Lung (tissue), 12 donors: ENCODE data around the gene ANO8. TPM values are rescaled to one million over a fixed set of nuclear protein-coding genes. Genes with fewer than 3 reads are reported as not detected.

Experiments used
- ATAC-seq: fragments of 200-7000 bp; cut with Tn5 transposase; one replicate; pipeline ENCODE4 v1.9.1; 2020; ENCODE audit warnings: moderate number of reproducible peaks; ENCODE audit not compliant: insufficient read depth, low FRiP score
- DNase-seq, 3 donors: peaks; one replicate each; pipeline ENCODE4 v3.0.0-alpha.2; 2013 to 2017
- H3K27ac ChIP-seq, 2 donors: one replicate each; pipeline ENCODE4 v1.5.1; 2013; ENCODE audit warnings: mild to moderate bottlenecking in 2 of 2, moderate library complexity in 2 of 2, control low read depth in 1 of 2, inconsistent platforms in 1 of 2, low read depth in 1 of 2, low read length in 1 of 2
- H3K27me3 ChIP-seq, 3 donors: one replicate each; pipeline ENCODE4 v1.5.1; 2013; ENCODE audit warnings: low read length in 2 of 3; ENCODE audit not compliant: control insufficient read depth in 3 of 3, insufficient read depth in 3 of 3
- H3K36me3 ChIP-seq, 4 donors: one replicate each; pipeline ENCODE4 v1.5.1; 2013; ENCODE audit warnings: low read length in 4 of 4, mild to moderate bottlenecking in 1 of 4, moderate library complexity in 1 of 4; ENCODE audit not compliant: control insufficient read depth in 4 of 4, insufficient read depth in 4 of 4
- H3K4me1 ChIP-seq, 5 donors: one replicate each; pipeline ENCODE4 v1.5.1; 2013; ENCODE audit warnings: low read length in 5 of 5, mild to moderate bottlenecking in 2 of 5, moderate library complexity in 1 of 5; ENCODE audit not compliant: control insufficient read depth in 5 of 5, insufficient read depth in 5 of 5
- H3K4me3 ChIP-seq: one replicate; pipeline ENCODE4 v1.5.1; 2013; ENCODE audit warnings: mild to moderate bottlenecking, control low read depth, moderate library complexity
- H3K9ac ChIP-seq, 2 donors: one replicate each; pipeline ENCODE4 v1.5.1; 2013; ENCODE audit warnings: low read length in 2 of 2, control low read depth in 1 of 2; ENCODE audit not compliant: insufficient read depth in 1 of 2
- H3K9me3 ChIP-seq, 4 donors: one replicate each; pipeline ENCODE4 v1.5.1; 2013; ENCODE audit warnings: low read length in 3 of 4, mild to moderate bottlenecking in 1 of 4, moderate library complexity in 1 of 4; ENCODE audit not compliant: control insufficient read depth in 4 of 4, insufficient read depth in 3 of 4
- CTCF ChIP-seq: IDR thresholded peaks from 2 replicates; pipeline ENCODE4 v1.5.1; 2012; ENCODE audit warnings: mild to moderate bottlenecking; ENCODE audit errors: control extremely low read depth, extremely low read depth
- WGBS, 2 donors: extraction: QIAGEN DNeasy Blood & Tissue Kit; methylation state at CpG; one replicate each; pipeline ENCODE4 v1.1.7; 2013; 5-methylcytosine and 5-hydroxymethylcytosine counted together
- polyA plus RNA-seq, 2 donors: library from polyadenylated mRNA; stranded (reverse); fragments of 200-250 nt; gene quantifications; one replicate each; pipeline ENCODE4 v1.2.1, GENCODE V29; 2013
- total RNA-seq, 2 donors: library from RNA; depleted of rRNA in 1 of 2; stranded (reverse); fragments of >200 nt in 1 of 2; gene quantifications; one replicate each; pipeline ENCODE4 v1.2.1, GENCODE V29; 2014 to 2021
- donor health status: control.
- donor health status: control.
- donor health status: Bipolar disorder and iron deficiency.
- donor health status: healthy.
- donor health status: DM: yes; HTN: yes; CAD: no.

Gene ANO8
- total and polyA plus RNA-seq, 4 donors, result 7.1 to 22.5 (median 8.0) TPM

GRCh38 chr19:17293605-17294004 lies 41.0 kb downstream of the ANO8 start:
- peaks cover 0 to 6% (median 0%) of the 10 kb centered on the region in 5 donors for H3K4me1 ChIP-seq
- no peak overlapping the region for H3K27ac ChIP-seq
- DNase-seq (no peak), ATAC-seq (no peak)
- no peak for TF ChIP-seq CTCF
- H3K9ac ChIP-seq, result no peak overlapping the region
- H3K36me3 ChIP-seq, result peaks cover 0 to 8% (median 2%) of the 10 kb centered on the region in 4 donors
- H3K27me3 ChIP-seq, result no peaks in the 10 kb centered on the region
- no peak overlapping the region for H3K4me3 ChIP-seq
- H3K9me3 ChIP-seq, result peaks cover 0 to 3% (median 0%) of the 10 kb centered on the region in 4 donors
- WGBS, 2 donors, result 93 to 95% methylated on average over 14 of the region's 14 CpGs

DNA sequence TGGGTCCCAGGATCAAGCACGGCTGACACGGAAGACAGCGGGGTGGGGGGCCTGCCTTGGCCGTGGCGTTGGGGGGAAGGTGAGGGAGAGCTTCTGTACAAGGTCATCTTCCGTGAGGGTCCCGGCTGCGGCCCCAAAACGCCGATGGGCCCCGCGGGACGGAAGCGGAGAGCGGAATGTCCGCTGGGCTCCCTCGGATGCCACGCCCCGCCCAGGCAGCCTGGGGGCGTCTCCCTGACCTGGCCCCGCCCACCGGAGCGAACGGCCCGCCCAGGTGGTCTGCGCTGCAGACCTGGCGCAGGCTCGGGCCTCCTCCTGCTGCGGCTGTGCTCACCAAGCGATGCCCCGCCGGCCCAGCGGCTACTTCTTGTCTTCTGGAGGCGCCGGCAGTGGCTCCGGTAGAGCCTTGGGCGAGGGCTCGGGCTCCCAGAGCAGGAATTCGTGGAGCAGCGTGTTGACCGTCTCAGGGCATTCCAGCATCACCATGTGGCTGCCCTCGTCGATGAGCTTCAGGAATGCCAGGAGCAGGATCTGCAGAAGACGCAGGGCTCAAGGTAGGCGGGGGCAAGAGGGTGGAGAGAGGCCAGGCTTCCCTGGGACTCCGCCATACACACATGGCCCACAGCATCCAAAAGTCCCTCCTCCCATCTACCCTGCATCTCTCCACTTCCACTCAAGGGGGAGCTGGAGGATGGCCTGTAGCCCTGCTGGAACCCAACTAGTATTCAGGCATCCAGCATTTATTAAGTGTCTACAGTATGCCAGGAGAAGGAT lies 42.2 kb downstream of the ANO8 start:
- Histone ChIP-seq H3K9me3 (no peaks in the 10 kb centered on the region), H3K27me3 (no peaks in the 10 kb centered on the region), H3K36me3 (peaks cover 0 to 4% (median 0%) of the 10 kb centered on the region in 4 donors), H3K4me3 (peak overlapping the region; percentile 2), H3K27ac (peak overlapping the region in 1 of 2 donors; percentile 62), H3K9ac (no peak overlapping the region), H3K4me1 (peaks cover 0 to 6% (median 0%) of the 10 kb centered on the region in 5 donors)
- DNase-seq (peak; percentile 84 to 85 (median 84)), ATAC-seq (peak; percentile 82)
- TF ChIP-seq CTCF, result peak; percentile 79
- 4 to 5% methylated on average over 35 to 46 of the region's 46 CpGs for WGBS, 2 donors

DNA sequence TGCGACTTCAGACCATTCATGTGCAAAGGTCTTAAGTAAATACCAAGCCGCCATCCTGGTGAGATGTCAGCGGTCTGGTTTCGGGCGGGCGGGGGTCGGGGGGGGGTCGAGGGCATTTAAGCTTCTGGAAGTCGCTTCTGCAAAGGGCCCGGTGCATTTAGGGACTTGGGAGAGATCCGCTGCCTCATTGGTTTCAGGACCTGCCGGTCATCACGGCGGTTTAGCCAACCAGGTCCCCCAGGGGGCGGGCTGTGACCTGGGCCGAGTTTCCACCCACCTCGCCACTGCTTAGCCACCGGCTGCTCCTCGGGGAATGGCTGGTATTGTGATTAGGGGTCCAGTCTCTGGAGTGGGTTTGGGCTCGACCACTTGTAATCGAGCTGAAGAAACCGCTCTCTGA lies 45.2 kb downstream of the ANO8 start:
- Histone ChIP-seq H3K27me3 (no peaks in the 10 kb centered on the region), H3K4me3 (no peak overlapping the region), H3K27ac (no peak overlapping the region), H3K9ac (no peak overlapping the region), H3K4me1 (peaks cover 0 to 6% (median 0%) of the 10 kb centered on the region in 5 donors), H3K9me3 (no peaks in the 10 kb centered on the region), H3K36me3 (no peaks in the 10 kb centered on the region)
- no peak for TF ChIP-seq CTCF
- peak; percentile 47 to 82 (median 68) for DNase-seq
- 15 to 20% methylated on average over 22 of the region's 22 CpGs for WGBS, 2 donors
- ATAC-seq, result no peak
